ENCODE measurements around the gene MAPK7. TPM values are rescaled to one million over a fixed set of nuclear protein-coding genes. Genes with fewer than 3 reads are reported as not detected.

MAPK7 gene
- total and polyA plus RNA-seq, 2 of the 8 experiments (the other 6 are each of a cell fraction or from before 2014, with no cell fraction given), result 15.2 to 28.1 TPM

- no peak overlapping the region for H2BK5ac ChIP-seq (ENCODE audit: low read depth, low read length)
- H3K4me2 ChIP-seq (ENCODE audit: insufficient read depth in 1 of 2, low read depth in 2 of 2, low read length in 2 of 2), result no peak overlapping the region
- DNase-seq (ENCODE audit: low read depth in 1 of 2, low spot score in 2 of 2) (no peak), FAIRE-seq (no peak)
- no peak overlapping the region for H4K91ac ChIP-seq (replicated peaks; ENCODE audit: insufficient read length, low read length)
- H3K36me3 ChIP-seq (ENCODE audit: control insufficient read depth in 2 of 4, insufficient read depth in 4 of 4, low read length in 3 of 4), result no peaks in the 10 kb centered on the region
- no peak overlapping the region for H4K5ac ChIP-seq (ENCODE audit: insufficient read length, low read depth, low read length)
- no peaks in the 10 kb centered on the region for H3K79me1 ChIP-seq (ENCODE audit: low read depth, low read length)
- no peak overlapping the region for H2BK15ac ChIP-seq (ENCODE audit: low read length)
- H4K8ac ChIP-seq (ENCODE audit: extremely low read depth, insufficient read depth, low read length), result no peak overlapping the region
- H3K23ac ChIP-seq (ENCODE audit: insufficient read length), result no peak overlapping the region
- no peak overlapping the region for H3K4ac ChIP-seq (replicated peaks; ENCODE audit: insufficient read length, low read depth, low read length)
- no peak overlapping the region for H3K9ac ChIP-seq (replicated peaks in 1 of 4; ENCODE audit: extremely low read depth in 1 of 4, low read depth in 3 of 4, low read length in 3 of 4)
- 99% methylated on average over 8 of the region's 12 CpGs; no CpG with 5 or more reads in 1 of the 2 experiments for WGBS, 2 experiments (ENCODE audit: extremely low coverage in 1 of 2, insufficient coverage in 1 of 2, insufficient read length in 1 of 2, insufficient replicate concordance in 2 of 2, low coverage in 1 of 2, low lambda C conversion rate in 2 of 2, missing lambda C conversion rate in 1 of 2)
- no peaks in the 10 kb centered on the region for H4K20me1 ChIP-seq (replicated peaks in 1 of 2; ENCODE audit: control insufficient read depth in 1 of 2, insufficient read depth in 2 of 2, low read length in 2 of 2)
- POLR2A ChIA-PET (ENCODE audit: partially characterized antibody), result no interaction called here
- no peak for TF ChIP-seq KDM1A (IDR thresholded peaks at IDR 0.05; ENCODE audit: borderline replicate concordance, low read length)
- TF ChIP-seq BACH1 (IDR thresholded peaks at IDR 0.05; ENCODE audit: low read length), result no peak
- TF ChIP-seq SAP30 (IDR thresholded peaks at IDR 0.05; ENCODE audit: insufficient read depth, insufficient replicate concordance, low read length), result no peak
- no peak for TF ChIP-seq RNF2 (IDR thresholded peaks at IDR 0.05; ENCODE audit: borderline replicate concordance, low read depth, low read length, missing control alignments, poor library complexity, severe bottlenecking)
- TF ChIP-seq JUND (IDR thresholded peaks at IDR 0.05; ENCODE audit: low read length), result no peak
- no peak for TF ChIP-seq TBP (IDR thresholded peaks at IDR 0.05; ENCODE audit: low read depth, low read length)
- no peak overlapping the region for H3K27ac ChIP-seq (ENCODE audit: low read depth, low read length)
- H3K79me2 ChIP-seq (ENCODE audit: control insufficient read depth in 1 of 2, insufficient read depth in 2 of 2, low read length in 2 of 2), result no peaks in the 10 kb centered on the region
- no peak overlapping the region for H3K56ac ChIP-seq (replicated peaks; ENCODE audit: insufficient read length, low read depth, low read length)
- peaks cover 0 to 13% (median 6%) of the 10 kb centered on the region in 4 experiments; a peak in 4 of 7 replicates for H3K4me1 ChIP-seq (replicated peaks in 1 of 4; ENCODE audit: control insufficient read depth in 3 of 4, insufficient read depth in 4 of 4, low read length in 3 of 4)
- no peak overlapping the region for H3K4me3 ChIP-seq (ENCODE audit: extremely low read depth in 1 of 4, insufficient read depth in 2 of 4, low read depth in 3 of 4, low read length in 4 of 4)
- H3K27me3 ChIP-seq (replicated peaks in 1 of 4; ENCODE audit: control insufficient read depth in 3 of 4, extremely low read depth in 1 of 4, insufficient read depth in 3 of 4, low read length in 3 of 4), result peaks cover 0 to 4% (median 0%) of the 10 kb centered on the region in 4 experiments; a peak in 2 of 7 replicates
- no peak overlapping the region for H2BK12ac ChIP-seq (ENCODE audit: low read depth, low read length)
- CTCF ChIA-PET (ENCODE audit: partially characterized antibody), result interaction anchor here (0.8 to 3.5 kb wide), 5 partner anchors 11 to 48 kb away, joined by 3 to 7 read pairs (median 5); no protein-coding TSS in a partner anchor
- H2BK120ac ChIP-seq (replicated peaks; ENCODE audit: low read depth, low read length), result no peak overlapping the region
- no peak overlapping the region for H2AK5ac ChIP-seq (ENCODE audit: low read depth, low read length)
- H3K18ac ChIP-seq (ENCODE audit: extremely low read depth, low read length), result no peak overlapping the region
- no peaks in the 10 kb centered on the region for H3K9me3 ChIP-seq (ENCODE audit: insufficient read depth in 2 of 2, low read depth in 1 of 2, low read length in 1 of 2)
- no peaks in the 10 kb centered on the region for H3K23me2 ChIP-seq (ENCODE audit: low read depth, low read length)
- no peak overlapping the region for H3K14ac ChIP-seq (ENCODE audit: insufficient read length)
- H2BK20ac ChIP-seq (ENCODE audit: low read length), result no peak overlapping the region
- H2AFZ ChIP-seq (ENCODE audit: low read length), result no peak overlapping the region
Measured at GRCh38 chr17:19412984-19413383, 34.7 kb downstream of the MAPK7 start.

Measured in H1 (cell line).